OCI-LY7 (cell line): ENCODE data around the gene MRRF. TPM values are rescaled to one million over a fixed set of nuclear protein-coding genes. Genes with fewer than 3 reads are reported as not detected.

ENCODE experiments used
- BruUV-seq: library from RNA; stranded (reverse); fragments of 400-500 nt; replicated peaks from 2 replicates; lab custom pipeline; 2021; lab: Mats Ljungman, UMichigan
- CTCF ChIA-PET: fragments of 300-600 bp; sonication (Branson Sonifier 250); formaldehyde crosslinking; loops from one replicate; lab custom pipeline; 2022; ENCODE audit warnings: antibody characterized with exemption; ENCODE audit not compliant: unreplicated experiment; lab: Charles Lee
- POLR2A ChIA-PET: fragments of 300-600 bp; sonication (Branson Sonifier 250); formaldehyde crosslinking; loops from one replicate; lab custom pipeline; 2022; ENCODE audit warnings: antibody characterized with exemption; lab: Charles Lee
- DNase-seq: peaks from one replicate; pipeline ENCODE4 v3.0.0-alpha.2; 2015; ENCODE audit warnings: low spot score
- H2AFZ ChIP-seq: fragments of 200-600 bp; sonication (generic), shearing (Covaris generic); 2 replicates; pipeline ENCODE4 v1.6.1; 2014; ENCODE audit warnings: mild to moderate bottlenecking, antibody characterized with exemption, low read length, moderate library complexity
- H3K27ac ChIP-seq: fragments of 200-600 bp; sonication (generic); 2 replicates; pipeline ENCODE4 v1.5.1; 2014; ENCODE audit warnings: mixed run types, low read depth, mild to moderate bottlenecking, moderate library complexity, low read length, inconsistent platforms; ENCODE audit not compliant: poor library complexity, severe bottlenecking
- H3K36me3 ChIP-seq: fragments of 200-600 bp; sonication (generic); 2 replicates; pipeline ENCODE4 v1.6.1; 2014; ENCODE audit warnings: mild to moderate bottlenecking, antibody characterized with exemption, low read length, moderate library complexity, mixed read lengths; ENCODE audit not compliant: insufficient read depth
- H3K4me1 ChIP-seq: fragments of 200-600 bp; sonication (generic); 2 replicates; pipeline ENCODE4 v1.5.1; 2014; ENCODE audit warnings: mild to moderate bottlenecking, low read length; ENCODE audit not compliant: insufficient read depth, poor library complexity, severe bottlenecking
- H3K4me2 ChIP-seq: fragments of 200-600 bp; sonication (generic); 2 replicates; pipeline ENCODE4 v1.6.1; 2014; ENCODE audit warnings: mild to moderate bottlenecking, low read length
- H3K4me3 ChIP-seq: fragments of 200-600 bp; sonication (generic); 2 replicates; pipeline ENCODE4 v1.5.1; 2014; ENCODE audit warnings: mild to moderate bottlenecking, low read depth, low read length; ENCODE audit not compliant: poor library complexity, severe bottlenecking
- H3K79me2 ChIP-seq: fragments of 200-600 bp; sonication (generic); 2 replicates; pipeline ENCODE4 v1.6.1; 2016; ENCODE audit warnings: low read depth, mild to moderate bottlenecking, low read length, moderate library complexity, mixed read lengths; ENCODE audit not compliant: insufficient read depth
- H3K9me2 ChIP-seq: fragments of 200-600 bp; sonication (generic); 2 replicates; pipeline ENCODE4 v1.6.1; 2016; ENCODE audit warnings: mild to moderate bottlenecking, low read length, mixed read lengths; ENCODE audit not compliant: insufficient read depth
- H3K9me3 ChIP-seq: fragments of 200-600 bp; sonication (generic); 2 replicates; pipeline ENCODE4 v1.6.1; 2014; ENCODE audit warnings: mild to moderate bottlenecking, mixed run types, low read length, mixed read lengths
- H4K20me1 ChIP-seq: fragments of 200-600 bp; sonication (generic); 2 replicates; pipeline ENCODE4 v1.6.1; 2014; ENCODE audit warnings: mild to moderate bottlenecking, antibody characterized with exemption, low read length, moderate library complexity, mixed read lengths; ENCODE audit not compliant: insufficient read depth
- CTCF ChIP-seq: fragments of 200-600 bp; sonication (generic); conservative IDR thresholded peaks from 2 replicates; pipeline ENCODE4 v1.5.1; 2014; ENCODE audit warnings: mild to moderate bottlenecking, antibody characterized with exemption, low read length, moderate library complexity, mixed read lengths
- EZH2phosphoT487 ChIP-seq: fragments of 200-600 bp; sonication (generic); IDR thresholded peaks from 2 replicates; pipeline ENCODE4 v1.6.1; 2018; ENCODE audit warnings: low read depth, borderline replicate concordance, mild to moderate bottlenecking, mixed run types, antibody characterized with exemption, low read length, moderate library complexity, mixed read lengths
- intact Hi-C: fragments of 100-400 bp; cut with micrococcal nuclease; formaldehyde crosslinking; loops from one replicate; pipeline ENCODE4 v1.10.0; 2022; ENCODE audit not compliant: unreplicated experiment
- total RNA-seq, 2 experiments: library from RNA; depleted of rRNA in 1 of 2; stranded (reverse); fragments of >200 nt in 1 of 2; shearing (Covaris generic) in 1 of 2; gene quantifications; 2 replicates each; pipeline ENCODE4 v1.2.3, GENCODE V29; 2014 to 2022

The MRRF gene
- total RNA-seq, 2 experiments from 2014 or later: 46.1 to 53.2 TPM

GRCh38 chr9:122248448-122248865, 16.2 kb upstream of the MRRF start:
- no peak overlapping the region for H3K4me2 ChIP-seq
- H3K4me1 ChIP-seq: no peaks in the 10 kb centered on the region
- H3K36me3 ChIP-seq: peaks cover 88% of the 10 kb centered on the region
- BruUV-seq: no TSS peak
- H3K9me2 ChIP-seq: no peaks in the 10 kb centered on the region
- H4K20me1 ChIP-seq: no peaks in the 10 kb centered on the region
- intact Hi-C loops: no loop called here
- H3K27ac ChIP-seq: no peak overlapping the region
- H2AFZ ChIP-seq: no peak overlapping the region
- TF ChIP-seq EZH2phosphoT487 (no peak), CTCF (no peak)
- no peak for DNase-seq
- CTCF ChIA-PET: interaction anchor here (0.5 kb wide), 1 partner anchor 131 kb away, joined by 3 read pairs; no protein-coding TSS in a partner anchor
- no peak overlapping the region for H3K4me3 ChIP-seq
- no peaks in the 10 kb centered on the region for H3K79me2 ChIP-seq
- POLR2A ChIA-PET: interaction anchor here (0.7 kb wide), 1 partner anchor 75 kb away, joined by 4 read pairs; no protein-coding TSS in a partner anchor
- H3K9me3 ChIP-seq: no peaks in the 10 kb centered on the region

- Histone ChIP-seq H3K4me3 (no peak overlapping the region), H3K79me2 (no peaks in the 10 kb centered on the region), H3K4me2 (no peak overlapping the region), H3K4me1 (no peaks in the 10 kb centered on the region), H2AFZ (no peak overlapping the region), H3K9me3 (no peaks in the 10 kb centered on the region), H4K20me1 (no peaks in the 10 kb centered on the region; the same call in 1 of the 2 replicates), H3K9me2 (no peaks in the 10 kb centered on the region), H3K27ac (no peak overlapping the region), H3K36me3 (peaks cover 88% of the 10 kb centered on the region)
- ChIA-PET CTCF (interaction anchor here (0.6 kb wide), 1 partner anchor 1047 kb away, joined by 3 read pairs; no protein-coding TSS in a partner anchor), POLR2A (no interaction called here)
- BruUV-seq: no TSS peak
- TF ChIP-seq CTCF (no peak), EZH2phosphoT487 (no peak)
- DNase-seq: no peak
- intact Hi-C loops: no loop called here
Observed at GRCh38 chr9:122251351-122251750, 13.3 kb upstream of the MRRF start.

GRCh38 chr9:122252796-122253195, 11.9 kb upstream of the MRRF start:
- intact Hi-C loops: no loop called here

More at GRCh38 chr9:122252796-122253195, 11.9 kb upstream of the MRRF start:
- Histone ChIP-seq H3K27ac (no peak overlapping the region), H3K4me2 (no peak overlapping the region), H2AFZ (no peak overlapping the region), H3K9me2 (no peaks in the 10 kb centered on the region), H4K20me1 (no peaks in the 10 kb centered on the region; the same call in 1 of the 2 replicates), H3K9me3 (no peaks in the 10 kb centered on the region), H3K79me2 (no peaks in the 10 kb centered on the region), H3K4me3 (no peak overlapping the region), H3K36me3 (peaks cover 88% of the 10 kb centered on the region), H3K4me1 (no peaks in the 10 kb centered on the region)
- no TSS peak for BruUV-seq
- POLR2A ChIA-PET: interaction anchor here (0.5 to 1.3 kb wide), 3 partner anchors 12 to 717 kb away, joined by 3 read pairs; partner anchors contain the start of genes MRRF and RBM18
- CTCF ChIA-PET: no interaction called here
- TF ChIP-seq CTCF (no peak), EZH2phosphoT487 (no peak)
- no peak for DNase-seq
